ENCODE measurements around the gene CFAP47.

The CFAP47 gene

GRCh38 chrX:36116222-36116621 is 196.7 kb downstream of the CFAP47 start:
- no peak for TF ChIP-seq CTCF (IDR thresholded peaks at IDR 0.05; ENCODE audit: insufficient read depth, low read length, missing control alignments)
- ChIA-PET POLR2A (no interaction called here), CTCF (no interaction called here)
- no peak overlapping the region for H3K4me3 ChIP-seq (ENCODE audit: low read depth, low read length)
- no peak for DNase-seq (ENCODE audit: low read depth, low spot score)

GRCh38 chrX:36159254-36159653 is 239.7 kb downstream of the CFAP47 start:
- POLR2A ChIA-PET: no interaction called here
- TF ChIP-seq CTCF (IDR thresholded peaks at IDR 0.05; ENCODE audit: insufficient read depth, low read length, missing control alignments): no peak
- no peak overlapping the region for H3K4me3 ChIP-seq (ENCODE audit: low read depth, low read length)
- CTCF ChIA-PET: no interaction called here
- no peak for DNase-seq (ENCODE audit: low read depth, low spot score)

GRCh38 chrX:36160081-36160480 is 240.5 kb downstream of the CFAP47 start:
- no peak overlapping the region for H3K4me3 ChIP-seq (ENCODE audit: low read depth, low read length)
- no peak for DNase-seq (ENCODE audit: low read depth, low spot score)
- ChIA-PET CTCF (no interaction called here), POLR2A (no interaction called here)
- no peak for TF ChIP-seq CTCF (IDR thresholded peaks at IDR 0.05; ENCODE audit: insufficient read depth, low read length, missing control alignments)

GRCh38 chrX:36198575-36198974 is 279.0 kb downstream of the CFAP47 start:
- DNase-seq (ENCODE audit: low read depth, low spot score): no peak
- CTCF ChIA-PET: no interaction called here
- POLR2A ChIA-PET: no interaction called here
- no peak overlapping the region for H3K4me3 ChIP-seq (ENCODE audit: low read depth, low read length)
- TF ChIP-seq CTCF (IDR thresholded peaks at IDR 0.05; ENCODE audit: insufficient read depth, low read length, missing control alignments): no peak

GRCh38 chrX:36199928-36200327 is 280.4 kb downstream of the CFAP47 start:
- ChIA-PET POLR2A (no interaction called here), CTCF (no interaction called here)
- DNase-seq (ENCODE audit: low read depth, low spot score): no peak

GRCh38 chrX:36214924-36215323 is 295.4 kb downstream of the CFAP47 start:
- POLR2A ChIA-PET: no interaction called here
- no peak overlapping the region for H3K4me3 ChIP-seq (ENCODE audit: low read depth, low read length)
- CTCF ChIA-PET: no interaction called here
- DNase-seq (ENCODE audit: low read depth, low spot score): no peak
- TF ChIP-seq CTCF (IDR thresholded peaks at IDR 0.05; ENCODE audit: insufficient read depth, low read length, missing control alignments): no peak

More at GRCh38 chrX:36199928-36200327, 280.4 kb downstream of the CFAP47 start:
- TF ChIP-seq CTCF (IDR thresholded peaks at IDR 0.05; ENCODE audit: insufficient read depth, low read length, missing control alignments): no peak
- H3K4me3 ChIP-seq (ENCODE audit: low read depth, low read length): no peak overlapping the region

All from AG04449 (cell line).